GM18951 (cell line): ENCODE data around the gene GRID2.

Experiments
- POLR2A ChIP-seq: IDR thresholded peaks from 4 replicates; pipeline ENCODE4 v1.6.1; 2011; ENCODE audit warnings: mild to moderate bottlenecking; ENCODE audit not compliant: insufficient read length, insufficient read depth; ENCODE audit errors: extremely low read depth
- in situ Hi-C: fragments of 300-500 bp; cut with MboI; formaldehyde crosslinking; loops from one replicate; pipeline ENCODE4 v1.12.0; 2022; ENCODE audit warnings: low sequenced_read_pairs, mixed read lengths, inconsistent platforms; ENCODE audit not compliant: unreplicated experiment

GRID2 gene

DNA sequence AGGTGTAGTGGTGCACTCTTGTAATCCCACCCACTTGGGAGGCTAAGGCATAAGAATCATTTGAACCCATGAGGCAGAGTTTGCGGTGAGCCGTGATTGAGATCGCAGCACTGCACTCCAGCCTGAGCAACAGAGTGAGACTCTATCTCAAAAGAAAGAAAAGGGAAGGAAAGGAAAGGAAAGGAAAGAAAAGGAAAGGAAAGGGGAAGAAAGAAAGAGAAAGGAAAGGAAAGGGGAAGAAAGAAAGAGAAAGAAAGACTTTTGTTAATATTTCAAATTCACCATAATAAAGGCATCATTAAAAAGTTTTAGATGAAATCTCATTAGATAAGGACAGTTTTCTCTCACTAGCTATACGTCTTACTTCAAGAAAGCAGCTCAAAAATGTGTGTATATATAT, 864.3 kb downstream of the GRID2 start:
- TF ChIP-seq POLR2A = no peak
- in situ Hi-C loops = no loop called here

GRCh38 chr4:93169966-93170365, 866.2 kb downstream of the GRID2 start:
- in situ Hi-C loops = no loop called here
- no peak for TF ChIP-seq POLR2A

GRCh38 chr4:93174598-93174997, 870.8 kb downstream of the GRID2 start:
- no peak for TF ChIP-seq POLR2A
- in situ Hi-C loops = no loop called here

DNA sequence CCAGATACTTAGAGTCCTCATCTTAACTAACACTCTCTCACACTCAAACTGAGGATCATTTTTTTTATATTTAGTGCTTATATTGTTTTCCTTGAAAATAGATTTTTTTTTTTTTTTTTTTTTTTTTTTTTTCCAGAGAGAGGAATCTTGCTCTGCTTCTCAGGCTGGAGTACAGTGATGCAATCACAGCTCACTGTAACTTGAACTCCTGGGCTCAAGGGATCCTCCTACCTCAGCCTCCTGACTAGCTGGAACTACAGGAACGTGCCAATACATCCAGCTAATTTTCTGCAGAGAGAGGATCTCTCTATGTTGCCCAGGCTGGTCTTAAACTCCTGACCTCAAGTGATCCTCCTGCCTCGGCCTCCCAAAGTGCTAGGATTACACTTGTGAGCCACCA, 874.5 kb downstream of the GRID2 start:
- in situ Hi-C loops = no loop called here
- TF ChIP-seq POLR2A = no peak

DNA sequence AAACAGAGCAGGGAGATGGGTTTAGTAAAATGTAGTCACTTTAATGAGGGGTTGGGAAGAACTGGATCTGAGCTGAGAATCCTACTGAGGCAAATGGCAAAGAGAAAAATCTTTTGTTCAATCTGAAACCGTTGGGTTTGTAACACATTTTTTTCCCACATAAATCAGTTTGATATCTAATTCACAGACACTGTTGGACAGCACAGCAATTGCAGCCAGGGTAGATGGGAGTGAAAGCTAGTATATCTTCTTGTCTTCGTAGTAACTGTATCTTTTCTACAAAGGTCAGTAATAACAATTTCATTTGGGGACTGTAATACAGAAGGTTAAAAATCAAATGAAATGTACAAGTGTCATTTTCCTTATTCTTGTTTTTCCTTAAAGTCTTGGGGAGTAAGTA, 875.3 kb downstream of the GRID2 start:
- TF ChIP-seq POLR2A = no peak
- in situ Hi-C loops = no loop called here

DNA sequence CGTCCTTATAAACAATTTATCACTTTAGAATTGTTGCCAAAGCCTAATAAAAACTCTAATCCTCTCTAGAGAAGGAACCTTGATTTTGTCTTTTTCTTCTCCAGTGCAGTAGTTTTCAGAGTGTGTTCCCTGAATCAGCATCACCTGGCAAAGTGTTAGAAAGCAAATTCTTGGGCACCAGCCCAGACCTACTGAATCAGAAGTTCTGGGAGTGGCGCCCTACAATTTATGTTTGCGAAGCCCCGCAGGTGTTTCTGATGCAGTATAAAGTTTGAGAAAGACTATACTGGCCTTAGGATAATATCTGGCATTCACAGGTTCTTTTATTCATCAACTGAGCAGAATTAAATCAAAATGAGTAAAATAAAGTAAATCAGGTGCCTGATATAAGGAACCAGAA, 879.0 kb downstream of the GRID2 start:
- no peak for TF ChIP-seq POLR2A
- in situ Hi-C loops = no loop called here

DNA sequence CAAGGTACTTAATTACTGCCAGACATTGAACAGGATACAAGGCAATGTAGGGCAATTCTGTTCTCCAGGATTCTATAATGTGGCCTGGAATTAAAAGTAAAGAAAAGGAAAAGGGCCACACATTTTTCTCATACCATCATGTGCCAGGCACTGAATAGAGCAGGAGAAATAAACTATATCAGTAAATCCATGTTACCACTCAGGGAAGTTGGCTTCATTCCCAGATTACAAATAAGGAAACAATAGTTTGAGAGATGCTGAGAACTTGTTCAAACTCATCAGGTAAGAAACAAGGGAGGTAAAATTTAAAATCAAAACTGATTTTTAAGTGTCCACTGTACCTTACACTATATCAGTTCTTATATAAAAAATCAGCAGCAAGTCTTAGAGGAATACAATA, 879.8 kb downstream of the GRID2 start:
- in situ Hi-C loops = no loop called here
- no peak for TF ChIP-seq POLR2A

- in situ Hi-C loops = no loop called here
- no peak for TF ChIP-seq POLR2A
Observed at GRCh38 chr4:93184053-93184452, 880.3 kb downstream of the GRID2 start.

- in situ Hi-C loops = no loop called here
- no peak for TF ChIP-seq POLR2A
Observed at GRCh38 chr4:93186846-93187245, 883.1 kb downstream of the GRID2 start.

GRCh38 chr4:93187466-93187865, 883.7 kb downstream of the GRID2 start:
- in situ Hi-C loops = no loop called here
- no peak for TF ChIP-seq POLR2A

DNA sequence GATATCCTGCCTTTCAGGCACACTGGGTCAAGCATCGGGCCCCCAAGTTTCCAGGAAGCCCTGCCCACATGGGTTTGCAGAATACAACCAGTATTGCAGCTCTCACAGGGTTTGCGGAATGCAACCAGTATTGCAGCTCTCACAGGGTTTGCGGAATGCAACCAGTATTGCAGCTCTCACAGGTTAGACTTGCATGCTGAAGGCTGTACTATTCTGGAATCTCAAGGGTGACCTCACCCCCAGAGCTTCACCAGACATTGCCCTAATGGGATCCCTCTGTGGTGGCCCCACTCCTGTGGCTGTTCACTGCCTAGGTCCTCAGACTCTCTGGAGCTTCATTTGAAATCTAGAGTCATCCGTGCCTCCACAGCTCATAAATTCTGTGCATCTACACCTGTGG, 884.1 kb downstream of the GRID2 start:
- TF ChIP-seq POLR2A = no peak
- in situ Hi-C loops = no loop called here

- in situ Hi-C loops = no loop called here
- TF ChIP-seq POLR2A = no peak
Observed at GRCh38 chr4:93199492-93199891, 895.7 kb downstream of the GRID2 start.

DNA sequence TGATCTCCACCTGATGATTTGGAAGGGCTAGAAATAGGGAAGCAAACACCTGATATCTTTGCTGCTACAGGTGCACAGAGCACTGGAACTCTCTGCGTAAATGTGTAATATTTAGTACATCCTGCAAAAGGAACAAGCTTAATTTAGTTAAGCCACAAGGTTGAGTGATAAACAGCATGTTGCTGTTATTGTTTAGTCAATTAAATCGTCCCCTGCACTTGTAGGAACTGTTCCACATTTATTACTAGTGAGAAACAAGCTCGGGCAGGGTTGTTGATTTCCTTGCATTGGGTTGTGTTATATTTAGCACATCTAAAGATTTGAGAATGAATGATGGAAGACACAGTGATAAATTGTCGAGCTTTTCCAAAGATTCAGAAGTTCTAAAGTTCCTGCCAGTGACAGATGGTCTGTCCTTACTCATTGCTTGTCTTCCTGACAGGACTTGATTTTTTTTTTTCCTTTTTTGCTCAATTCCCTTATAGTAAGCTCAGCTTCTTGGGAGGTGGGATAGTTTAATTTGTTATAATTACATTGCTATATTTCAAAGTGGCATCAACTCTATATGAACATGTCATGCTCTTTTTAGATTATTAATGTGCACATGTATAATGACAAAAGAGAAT, 897.8 kb downstream of the GRID2 start:
- TF ChIP-seq POLR2A = no peak
- in situ Hi-C loops = no loop called here

- in situ Hi-C loops = no loop called here
- TF ChIP-seq POLR2A = no peak
Observed at GRCh38 chr4:93203708-93204107, 899.9 kb downstream of the GRID2 start.

GRCh38 chr4:93212250-93212649, 908.5 kb downstream of the GRID2 start:
- in situ Hi-C loops = no loop called here
- no peak for TF ChIP-seq POLR2A
